ENCODE results near the gene NCF2.

The NCF2 gene

DNA sequence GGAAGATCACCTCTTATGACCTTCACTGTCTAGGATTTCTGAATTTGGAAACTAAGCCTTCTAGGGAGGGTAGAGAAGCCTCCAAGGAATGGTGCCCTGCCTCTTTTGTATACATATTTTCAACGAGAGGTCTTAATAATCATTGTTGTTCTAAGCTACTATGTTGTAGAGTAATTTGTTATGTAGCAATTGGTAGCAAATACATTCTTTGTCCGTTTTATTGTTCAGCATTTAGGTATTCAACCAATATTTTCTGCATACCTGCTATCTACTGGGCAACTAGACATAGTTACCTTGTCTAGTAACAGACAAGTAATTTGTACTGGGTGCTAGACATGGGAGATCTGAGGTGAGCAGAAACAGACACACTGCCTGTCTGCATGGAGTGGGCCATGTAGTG lies 20.8 kb upstream of the NCF2 start:
- DNase-seq = no peak

DNA sequence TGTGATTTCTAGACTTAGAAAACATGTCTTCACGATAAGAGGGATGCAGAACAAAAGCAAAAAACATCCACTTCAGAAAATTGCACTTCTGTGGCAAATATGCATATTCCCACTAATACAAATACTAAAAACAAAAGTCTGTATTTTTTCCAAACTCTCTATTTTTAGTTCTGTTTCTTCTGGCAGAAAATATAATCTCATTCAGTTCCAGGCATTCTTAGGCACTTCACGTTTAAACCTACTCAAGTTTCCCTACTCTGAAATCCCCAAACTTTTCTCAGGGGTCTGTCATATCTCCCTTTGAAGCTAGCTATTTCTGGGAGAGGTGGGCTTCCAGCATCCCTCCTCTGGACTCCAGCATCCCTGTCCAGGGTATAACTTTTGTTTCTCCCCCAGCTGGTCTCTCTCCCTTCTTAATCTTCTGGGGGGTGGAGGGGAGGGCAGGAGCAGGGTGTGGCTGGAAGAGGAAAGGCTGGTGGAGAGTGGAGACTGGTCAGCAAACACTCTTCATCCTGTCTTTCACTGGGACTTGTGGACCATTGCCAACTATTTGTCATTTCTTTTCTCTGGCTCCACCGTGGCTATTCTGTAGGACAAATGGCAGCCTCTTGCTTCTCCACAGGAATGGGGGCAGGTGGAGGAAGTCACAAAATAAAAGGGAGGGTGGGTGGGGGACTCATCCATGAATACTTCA lies 19.6 kb upstream of the NCF2 start:
- DNase-seq = no peak

DNA sequence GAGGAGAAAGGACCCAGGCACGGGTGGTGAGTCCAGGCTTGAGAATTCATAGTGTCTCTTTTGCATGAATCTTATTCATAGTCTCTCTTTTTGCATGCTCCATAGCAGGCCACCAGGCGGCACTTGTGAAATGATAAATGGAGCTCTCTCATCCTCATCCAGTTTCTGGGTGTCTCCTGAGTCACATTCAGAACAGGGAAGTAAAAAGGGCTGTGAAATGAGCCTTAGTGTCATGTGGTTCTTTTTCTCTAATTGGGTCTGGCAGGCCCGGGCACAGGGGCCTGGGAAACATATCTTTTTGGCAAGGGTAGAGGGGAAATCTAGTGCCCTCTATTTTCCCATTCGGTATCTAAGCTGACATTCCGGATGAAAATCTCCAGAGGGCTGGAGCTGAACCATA lies 19.1 kb upstream of the NCF2 start:
- no peak for DNase-seq

DNA sequence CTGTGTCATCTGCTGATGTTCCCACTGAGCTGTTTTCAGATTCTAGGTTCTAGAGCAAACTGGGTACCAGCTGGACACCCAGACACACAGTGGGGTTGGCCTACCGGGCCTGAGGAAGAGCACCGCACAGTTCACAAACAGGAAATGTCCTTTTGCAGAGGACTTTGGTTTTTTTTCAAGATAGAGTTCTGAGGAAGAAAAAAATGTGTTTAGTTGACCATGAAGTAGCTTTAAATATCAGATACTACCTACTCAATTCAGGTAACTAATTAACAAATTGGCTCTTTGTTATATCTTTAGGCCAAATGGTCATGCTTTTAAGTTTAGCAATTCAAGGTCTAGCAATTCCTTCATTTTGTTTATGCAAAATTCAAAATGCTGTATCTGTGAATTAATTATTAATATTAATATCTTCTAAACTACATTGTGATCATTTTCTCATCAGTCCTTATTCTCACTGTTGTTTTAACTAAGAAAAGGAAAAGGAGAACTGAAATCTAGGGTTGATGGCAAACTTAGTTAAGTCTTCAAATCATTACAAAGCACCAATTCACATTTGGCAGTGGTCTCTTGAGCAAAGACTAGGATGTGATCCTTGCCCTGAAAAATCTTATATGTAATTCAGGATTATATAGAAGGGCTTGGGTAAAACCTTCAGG lies 17.2 kb upstream of the NCF2 start:
- no peak for DNase-seq

DNA sequence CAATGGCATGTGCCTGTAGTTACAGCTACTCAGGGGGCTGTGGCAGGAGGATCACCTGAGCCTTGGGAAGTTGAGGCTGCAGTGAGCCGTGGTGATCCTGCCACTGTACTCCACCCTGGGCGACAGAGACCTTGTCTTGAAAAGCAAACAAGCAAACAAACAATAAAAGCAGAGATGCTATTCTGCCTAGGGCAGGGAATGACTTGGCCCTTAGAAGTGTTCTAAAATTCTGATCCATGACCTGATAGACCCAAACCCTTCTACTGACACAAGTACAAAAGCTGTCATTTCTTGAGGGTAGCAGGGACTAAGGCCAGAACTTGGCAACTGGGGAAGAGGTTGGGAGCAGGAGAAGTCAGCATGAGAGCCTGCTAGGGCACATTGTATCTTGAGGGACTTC lies 15.6 kb upstream of the NCF2 start:
- DNase-seq = no peak

DNA sequence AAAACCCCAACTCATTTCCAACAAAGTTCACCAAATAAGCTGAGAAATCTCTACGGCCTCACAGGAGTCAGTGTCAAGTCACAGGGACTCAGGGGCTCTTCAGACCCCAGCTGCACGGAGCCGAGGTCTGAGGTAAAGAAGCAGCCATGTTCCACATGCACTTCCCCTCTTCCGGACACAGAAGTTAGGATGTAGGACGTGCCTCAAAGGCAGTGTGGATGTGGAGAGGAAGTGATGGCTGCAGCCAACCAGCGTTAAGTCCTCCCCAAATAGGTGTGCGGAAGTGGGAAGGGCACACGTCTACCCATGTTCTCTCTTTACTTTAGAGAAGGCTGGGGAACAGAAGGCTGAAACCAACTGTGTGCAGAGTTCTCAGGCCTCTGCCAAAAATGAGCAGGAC lies 14.6 kb upstream of the NCF2 start:
- no peak for DNase-seq

DNA sequence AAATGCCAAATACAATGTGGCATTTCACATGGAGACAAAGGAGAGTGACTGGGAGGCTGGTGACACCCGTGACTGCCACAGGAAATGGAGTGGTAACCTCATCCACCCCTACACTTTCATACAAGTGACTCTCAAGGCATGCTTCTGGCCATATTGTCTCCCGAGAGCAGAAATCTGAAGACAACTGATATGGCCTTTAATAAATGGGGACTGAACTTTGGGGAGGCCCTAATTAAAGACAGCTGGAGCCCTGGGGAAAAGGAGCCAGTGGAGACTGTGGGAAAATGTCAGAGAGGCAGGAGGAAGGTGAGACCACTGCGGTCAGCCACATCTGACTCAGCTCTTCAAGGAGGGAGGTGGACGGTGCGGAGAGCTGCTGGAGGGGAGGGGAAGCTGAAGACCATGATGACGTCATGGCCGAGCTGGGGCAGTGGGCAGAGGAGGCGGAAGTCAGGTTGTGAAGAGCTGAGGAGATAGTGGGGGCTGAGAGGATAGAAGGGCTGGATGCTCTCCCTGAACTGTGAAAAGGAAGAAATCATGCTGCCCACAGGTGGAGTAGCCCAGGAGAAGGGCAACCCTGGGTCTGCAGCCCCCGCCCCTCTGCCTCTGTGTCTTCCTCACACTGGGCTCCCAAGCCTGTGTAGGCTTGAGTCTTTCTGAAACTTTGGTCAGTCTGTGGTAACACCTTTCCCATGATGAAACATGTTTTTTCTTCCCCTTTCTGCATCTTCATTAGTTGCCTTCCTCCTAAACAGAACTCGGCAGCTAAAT lies 14.0 kb upstream of the NCF2 start:
- DNase-seq = no peak

DNA sequence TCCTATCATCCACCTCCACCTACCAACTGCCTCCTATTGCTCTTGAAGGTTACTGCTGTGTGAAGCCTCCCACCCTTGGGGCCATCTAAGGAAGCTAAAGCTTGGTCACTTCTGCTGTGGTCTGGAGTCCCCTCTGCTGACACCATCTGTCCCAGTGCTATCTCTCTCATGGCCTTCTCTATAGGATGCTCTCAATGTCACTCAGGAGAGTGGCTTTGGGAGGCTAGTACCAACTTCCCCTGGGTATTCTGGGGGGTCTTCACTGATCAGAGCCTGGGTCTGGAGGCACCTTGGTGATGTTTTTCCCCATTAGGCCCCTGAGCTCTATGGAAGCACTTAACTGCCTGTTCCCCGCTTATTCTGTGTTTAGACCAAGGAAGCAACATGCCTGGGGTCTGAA lies 12.3 kb upstream of the NCF2 start:
- DNase-seq = no peak

DNA sequence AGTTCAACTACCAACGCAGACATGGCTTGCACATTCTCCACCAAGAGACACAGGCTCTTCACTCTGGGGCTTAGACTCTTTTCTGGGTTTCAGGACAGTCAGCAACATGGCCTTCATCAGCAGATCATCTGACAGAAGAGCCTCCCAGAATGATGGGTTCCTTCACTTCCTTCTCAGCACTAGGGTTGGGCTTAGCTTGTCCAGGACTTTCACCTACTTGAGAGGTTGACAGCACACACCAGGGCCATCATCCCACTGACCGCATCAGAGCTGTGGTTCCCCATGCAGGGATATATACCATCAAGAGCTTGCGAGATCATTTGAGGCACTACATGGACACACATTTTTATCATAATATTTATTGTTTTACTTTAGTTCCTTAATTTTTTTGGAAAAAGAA lies 10.4 kb upstream of the NCF2 start:
- no peak for DNase-seq

DNA sequence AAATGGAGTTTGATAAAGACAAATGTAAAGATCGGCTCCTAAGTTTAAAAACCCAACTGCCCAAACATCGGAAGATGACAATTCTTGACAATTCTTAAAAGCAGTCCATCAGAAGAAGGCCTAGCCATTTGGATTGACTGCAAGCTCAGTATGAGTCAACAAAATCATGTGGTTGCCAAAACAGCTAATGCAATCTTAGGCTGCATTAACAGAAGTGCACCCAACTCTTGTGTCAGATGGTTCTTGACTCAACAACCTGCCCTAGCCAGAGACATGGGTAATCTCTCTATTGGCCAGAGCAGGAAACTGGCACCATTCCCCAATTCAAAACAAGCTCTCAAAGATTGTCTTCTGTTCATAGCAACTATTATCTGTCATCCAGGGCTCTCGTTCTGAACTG lies 9.9 kb upstream of the NCF2 start:
- DNase-seq = no peak

DNA sequence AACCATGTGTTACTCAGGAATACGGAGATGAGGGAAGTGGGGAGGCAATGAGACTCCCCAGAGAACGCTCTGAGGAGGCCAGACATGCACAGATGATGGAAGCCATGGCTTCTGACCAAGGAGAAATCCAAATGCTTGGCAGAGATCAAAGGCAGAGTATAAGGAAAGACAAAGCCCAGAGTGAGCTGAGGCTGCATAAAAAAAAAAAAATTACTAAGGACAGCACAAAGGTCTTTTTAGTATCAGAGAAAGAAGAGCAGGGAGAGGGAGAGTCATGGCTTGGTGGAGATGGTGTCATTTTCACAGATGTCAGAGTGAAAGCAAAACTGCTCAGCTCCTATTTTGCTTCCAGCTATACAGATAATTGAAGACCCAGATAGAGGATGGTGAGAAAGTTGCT lies 8.1 kb upstream of the NCF2 start:
- no peak for DNase-seq

DNA sequence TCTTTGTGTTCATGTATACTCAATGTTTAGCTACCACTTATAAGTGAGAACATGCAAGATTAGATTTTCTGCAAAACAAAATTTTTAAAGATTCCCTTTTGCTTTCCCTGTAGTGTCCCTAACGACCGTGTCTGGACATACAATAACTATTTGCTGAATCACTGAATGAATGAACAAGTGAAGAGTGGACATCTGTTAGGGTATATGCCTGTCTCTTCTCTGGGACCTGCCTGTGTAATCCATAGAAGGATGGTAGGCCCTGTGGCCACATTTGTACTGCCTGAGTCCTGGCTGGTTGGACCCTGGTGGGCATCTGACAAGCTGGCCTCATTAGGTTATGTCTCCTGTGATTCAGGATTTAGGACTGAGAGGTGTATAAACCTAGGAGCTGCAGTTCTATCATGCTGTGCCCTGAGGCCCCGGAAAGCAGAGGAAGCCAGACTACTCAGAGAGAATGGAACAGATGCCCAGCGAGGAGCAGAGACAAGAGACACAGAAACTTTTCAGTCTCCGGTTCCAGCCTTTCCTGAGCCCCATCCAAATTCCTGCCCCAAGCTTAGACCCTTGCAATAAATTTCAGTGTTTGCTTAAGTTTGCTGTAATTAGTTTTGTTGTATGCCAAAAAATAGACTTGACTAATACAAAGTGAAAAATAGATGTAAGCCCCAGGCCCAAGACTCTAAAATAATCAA lies 7.5 kb upstream of the NCF2 start:
- no peak for DNase-seq

DNA sequence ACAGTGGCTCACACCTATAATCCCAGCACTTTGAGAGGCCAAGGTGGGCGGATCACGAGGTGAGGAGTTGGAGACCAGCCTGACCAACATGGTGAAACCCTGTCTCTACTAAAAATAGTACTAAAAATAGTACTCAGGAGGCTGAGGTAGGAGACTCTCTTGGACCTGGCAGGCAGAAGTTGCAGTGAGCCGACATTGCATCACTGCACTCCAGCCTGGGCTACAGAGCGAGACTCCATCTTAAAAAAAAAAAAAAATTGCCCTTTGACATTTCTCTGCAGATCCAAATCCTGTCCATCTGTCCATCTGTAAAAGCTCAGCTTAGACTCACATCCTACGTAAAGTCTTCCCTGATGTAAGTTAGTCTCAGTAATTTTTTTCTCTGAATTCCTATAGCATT lies 6.2 kb upstream of the NCF2 start:
- DNase-seq = no peak

DNA sequence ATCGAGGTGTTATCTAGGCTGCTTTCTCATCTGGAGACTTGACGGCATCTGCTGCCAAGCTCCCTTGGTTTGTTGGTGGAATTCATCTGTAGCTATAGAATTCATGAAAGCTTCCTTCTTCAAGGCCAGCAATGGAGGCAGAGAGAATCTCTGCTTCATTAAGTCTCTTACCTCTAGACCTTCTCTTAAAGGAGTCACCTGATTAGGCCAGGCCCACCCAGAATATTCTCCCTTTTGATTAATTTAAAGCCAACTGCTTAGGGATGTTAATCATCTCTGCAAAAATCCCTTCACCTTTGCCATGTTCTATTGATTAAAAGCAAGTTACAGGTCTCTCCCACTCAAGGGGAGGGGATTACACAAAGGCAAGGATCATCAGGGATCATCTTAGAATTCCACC lies 5.3 kb upstream of the NCF2 start:
- DNase-seq = no peak

DNA sequence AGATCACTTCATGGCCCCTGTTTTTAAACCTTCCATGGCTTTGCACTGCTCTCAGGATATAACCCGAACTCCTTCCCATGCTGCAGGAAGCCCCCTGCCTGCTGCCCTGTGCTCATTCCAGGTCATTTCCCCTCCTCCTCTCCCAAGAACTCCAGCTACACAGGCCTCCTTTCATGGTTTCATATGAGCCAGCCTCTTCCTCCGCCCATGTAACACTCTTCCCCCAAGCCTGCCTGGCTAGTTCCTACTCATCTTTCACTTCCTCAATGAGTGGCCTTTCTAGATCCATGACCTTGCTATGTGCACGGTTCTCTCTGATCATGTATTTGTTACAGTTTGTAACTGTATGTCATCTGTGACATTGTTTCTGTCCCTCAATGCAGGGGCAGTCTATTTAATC lies 3.1 kb upstream of the NCF2 start:
- no peak for DNase-seq

DNA sequence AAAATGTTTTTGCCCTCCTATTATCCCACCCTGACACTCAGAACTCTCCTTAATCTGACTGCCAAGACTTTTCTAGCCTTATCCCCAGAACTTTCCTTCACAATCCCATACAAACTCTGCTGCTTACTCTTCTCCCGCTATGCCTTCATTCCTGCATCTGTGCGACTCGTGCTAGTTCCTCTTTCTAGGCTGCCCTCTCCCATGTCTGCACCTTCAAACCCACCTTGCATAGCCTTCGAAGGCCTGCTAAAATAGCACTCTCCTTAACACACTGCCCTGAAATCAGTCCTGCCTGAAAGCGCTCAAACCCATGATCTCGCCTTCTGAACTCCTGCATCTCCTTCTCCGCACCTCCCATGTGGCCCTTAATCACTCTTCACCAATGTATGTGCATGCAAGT lies 2.5 kb upstream of the NCF2 start:
- no peak for DNase-seq

DNA sequence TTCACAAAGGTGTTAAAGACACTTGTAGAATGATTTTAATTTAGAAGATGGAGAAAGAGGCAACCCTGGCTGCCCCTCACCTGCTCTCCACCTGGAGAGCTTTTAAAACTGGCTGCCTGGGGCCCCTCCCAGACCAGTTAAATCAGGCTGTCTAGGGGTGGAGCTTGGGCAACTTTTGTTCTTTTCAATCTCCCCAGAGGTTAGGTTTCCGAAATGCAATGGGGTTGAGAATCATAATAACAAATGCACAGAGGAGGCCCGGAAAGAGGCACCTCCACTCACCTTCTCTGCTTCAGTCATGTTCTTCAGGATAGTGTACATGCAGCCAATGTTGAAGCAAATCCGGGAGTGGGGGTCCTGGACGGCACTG lies 400 bp downstream of the NCF2 start:
- DNase-seq = no peak

DNA sequence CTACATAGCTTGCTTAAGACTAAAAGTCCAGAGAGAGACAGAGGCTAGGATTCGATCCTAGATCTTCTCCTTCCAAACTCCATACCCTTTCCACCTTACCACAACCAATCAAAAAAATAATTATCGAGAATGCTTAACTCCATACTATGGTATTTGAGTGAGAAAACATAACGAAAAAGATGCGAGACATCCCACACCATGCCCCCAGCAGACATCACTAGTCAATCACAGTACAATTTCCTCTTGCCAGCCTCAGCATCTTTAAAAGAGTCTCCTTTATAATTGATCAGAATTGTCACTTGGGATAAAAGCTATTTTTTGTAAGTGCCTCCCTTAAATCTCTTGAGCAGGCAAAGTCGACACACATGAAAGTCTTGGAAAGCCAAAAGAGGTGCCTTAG lies 875 bp downstream of the NCF2 start:
- no peak for DNase-seq

DNA sequence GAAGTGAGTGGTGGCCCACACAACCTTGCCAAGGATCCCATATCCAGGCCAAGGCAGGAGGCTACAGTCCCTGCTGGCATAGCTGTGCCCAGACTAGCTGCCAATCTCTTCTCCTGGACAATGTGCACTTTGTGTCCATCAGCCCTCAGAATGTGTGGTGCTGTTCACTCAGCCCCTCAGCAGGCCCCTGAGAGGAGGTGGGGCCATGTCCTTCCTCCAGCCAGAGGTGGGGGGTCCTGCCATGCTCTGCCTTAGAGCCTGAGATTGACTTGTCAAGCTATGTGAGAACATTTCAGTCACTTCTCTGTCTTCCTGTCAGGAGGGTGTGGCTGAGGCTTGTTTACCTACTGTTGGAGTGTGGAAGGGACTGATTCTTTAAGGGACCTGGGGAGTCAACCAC lies 1.4 kb downstream of the NCF2 start:
- no peak for DNase-seq

DNA sequence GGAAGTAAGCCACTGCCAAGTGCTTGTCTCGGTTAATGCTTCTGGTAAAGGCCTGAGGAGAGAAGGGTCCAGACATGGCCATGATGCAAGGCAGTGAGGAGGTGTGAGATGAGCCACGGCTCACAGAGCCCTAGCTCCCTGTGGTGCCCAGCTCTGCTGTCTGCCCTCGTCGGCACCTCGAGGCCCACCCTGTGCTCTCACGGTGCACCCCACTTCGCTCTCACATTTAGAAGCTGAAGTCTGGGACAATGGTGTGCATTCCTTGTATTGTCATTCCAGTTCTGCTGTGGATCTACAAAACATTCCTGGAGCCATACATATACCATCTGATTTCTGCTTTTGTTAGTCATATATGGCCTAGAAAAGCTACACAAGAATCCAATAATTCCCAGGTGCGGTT lies 3.3 kb downstream of the NCF2 start:
- no peak for DNase-seq

DNA sequence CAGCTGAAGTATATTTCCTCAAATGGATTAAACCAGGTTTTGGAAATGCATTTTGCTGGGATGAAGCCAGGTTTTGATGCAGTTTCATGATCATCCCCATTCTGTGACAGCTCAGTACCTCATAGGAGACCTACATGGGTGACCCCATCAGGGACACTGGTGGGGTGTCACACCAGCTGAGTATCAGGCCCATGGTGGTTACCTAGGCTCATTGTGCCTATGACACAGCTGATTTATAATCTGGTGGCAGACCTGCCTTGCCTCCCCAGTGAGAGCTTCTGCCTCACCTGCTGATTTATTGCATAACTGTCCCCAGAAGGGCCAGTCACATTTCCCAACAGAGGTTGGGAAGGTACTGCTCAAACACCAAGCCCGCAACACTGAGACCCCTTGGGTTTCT lies 3.8 kb downstream of the NCF2 start:
- DNase-seq = no peak

DNA sequence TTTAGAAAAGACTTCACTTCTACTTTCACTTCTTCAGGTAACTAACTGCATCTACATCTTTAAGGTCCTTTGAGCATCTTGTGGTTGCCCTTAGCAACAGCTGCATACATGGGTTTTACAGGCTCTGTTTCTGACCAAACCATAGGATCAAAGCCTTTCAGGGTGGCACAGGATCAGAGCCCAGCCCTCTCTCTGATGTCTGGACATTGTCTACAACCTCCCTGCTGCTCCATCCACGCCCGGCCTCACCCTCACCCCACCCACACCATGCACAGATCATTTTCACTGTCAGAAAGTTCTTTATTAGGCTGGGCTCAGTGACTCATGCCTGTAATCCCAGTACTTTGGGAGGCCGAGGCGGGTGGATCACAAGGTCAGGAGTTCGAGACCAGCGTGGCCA lies 5.2 kb downstream of the NCF2 start:
- no peak for DNase-seq

DNA sequence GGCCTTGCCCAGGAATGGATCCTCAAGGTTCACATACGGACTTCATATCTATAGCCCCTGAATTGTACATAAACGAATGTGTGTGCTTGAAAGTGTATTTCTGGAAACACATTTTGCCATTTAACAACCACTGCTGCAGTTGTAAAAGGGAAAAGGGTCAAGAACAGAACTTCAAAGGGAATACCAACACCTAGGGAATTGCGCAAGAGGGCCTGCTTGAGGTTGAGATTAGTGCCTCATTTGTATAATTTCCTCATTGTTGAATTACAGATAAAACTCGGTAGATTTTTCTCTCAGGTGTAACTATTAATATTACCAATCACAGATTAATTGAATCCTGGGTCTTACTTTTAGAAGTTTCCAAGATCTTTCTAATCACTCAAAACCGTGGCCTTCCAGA lies 6.1 kb downstream of the NCF2 start:
- no peak for DNase-seq

DNA sequence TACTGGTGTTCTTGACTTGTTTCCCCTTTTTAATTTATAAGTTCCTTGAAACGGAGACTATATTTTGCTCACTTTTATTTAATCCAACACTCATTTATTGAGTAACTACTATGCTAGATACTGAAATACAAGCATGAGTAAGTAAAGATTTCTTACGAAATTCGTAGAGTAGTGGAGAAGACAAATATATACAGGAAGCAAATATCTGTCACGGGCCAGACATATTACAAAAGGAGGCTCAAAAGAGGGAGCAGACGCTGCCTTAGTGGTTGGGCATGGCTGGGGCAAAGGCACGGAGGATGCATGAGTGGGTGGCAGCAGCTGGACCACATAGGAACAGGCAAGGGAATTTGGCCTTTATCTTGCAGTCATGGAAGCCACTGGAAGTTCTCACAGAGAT lies 6.8 kb downstream of the NCF2 start:
- no peak for DNase-seq
